Retina (tissue), 1 donor: ENCODE data around the gene TMEM51.

Source experiments
- DNase-seq: peaks from one replicate; pipeline ENCODE4 v3.0.0-alpha.2; 2016

Gene TMEM51

DNA sequence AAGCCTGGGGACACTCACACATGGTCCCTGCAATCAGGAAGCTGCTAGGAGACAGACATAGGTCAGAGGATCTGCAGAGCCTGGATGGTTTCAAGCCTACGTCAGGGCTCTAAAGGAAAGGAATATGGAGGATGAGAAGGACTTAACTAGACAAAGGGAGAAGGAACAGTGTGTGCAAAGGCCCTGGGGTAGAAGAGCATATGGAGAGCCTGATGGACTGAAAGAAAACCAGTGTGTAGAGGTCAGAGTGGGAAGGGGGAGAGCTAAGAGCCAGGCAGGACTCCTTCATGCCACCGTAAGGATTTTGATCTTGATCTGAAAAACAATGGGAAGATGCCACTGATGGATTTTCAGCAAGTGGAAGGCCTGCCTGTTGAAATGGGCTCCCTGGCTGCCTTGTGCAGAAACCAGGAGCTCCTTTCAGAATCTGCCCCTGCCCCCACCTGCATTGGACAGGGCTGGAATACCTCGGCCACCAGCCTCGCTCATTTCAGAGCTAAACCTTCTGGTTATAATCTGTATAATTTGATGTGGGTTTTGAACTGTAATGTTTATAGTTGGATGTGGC is 102.1 kb downstream of the TMEM51 start:
- no peak for DNase-seq

DNA sequence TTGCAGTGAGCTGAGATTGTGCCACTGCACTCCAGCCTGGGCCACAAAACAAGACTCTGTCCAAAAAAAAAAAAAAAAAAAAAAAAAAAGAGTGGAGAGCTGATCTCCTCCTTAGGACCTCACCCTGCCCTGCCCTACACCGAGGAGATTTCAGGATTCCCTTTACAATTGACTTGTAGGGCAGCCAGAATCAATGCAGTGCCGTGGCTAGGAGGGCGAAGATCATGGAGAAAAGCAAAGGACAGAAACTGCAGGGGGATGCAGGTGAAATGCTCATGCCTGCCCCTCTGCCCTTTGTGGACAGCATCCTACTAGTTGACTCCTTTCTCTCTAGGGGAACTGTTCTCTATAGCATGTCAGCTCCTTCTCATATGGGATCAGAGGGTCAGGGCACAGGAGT is 103.0 kb downstream of the TMEM51 start:
- no peak for DNase-seq

DNA sequence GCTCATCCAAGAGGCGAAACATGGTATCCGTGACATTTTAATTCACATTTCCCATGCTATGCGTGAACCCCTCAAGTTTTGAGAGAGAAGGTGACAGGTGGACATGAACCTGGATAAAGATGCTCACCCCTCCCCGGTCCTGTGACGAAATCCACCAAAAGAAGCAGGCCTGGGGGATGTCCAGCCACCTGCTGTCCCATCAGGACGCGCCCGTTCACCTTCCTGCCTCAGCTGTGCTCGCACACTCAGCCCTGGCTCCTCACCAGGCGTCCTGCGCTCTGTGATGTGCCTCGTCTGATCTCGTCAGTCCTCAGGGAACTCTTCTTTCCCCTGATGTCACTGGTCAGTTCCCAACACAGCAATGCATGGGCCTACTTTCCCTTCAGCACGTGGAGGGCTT is 103.8 kb downstream of the TMEM51 start:
- DNase-seq = no peak

DNA sequence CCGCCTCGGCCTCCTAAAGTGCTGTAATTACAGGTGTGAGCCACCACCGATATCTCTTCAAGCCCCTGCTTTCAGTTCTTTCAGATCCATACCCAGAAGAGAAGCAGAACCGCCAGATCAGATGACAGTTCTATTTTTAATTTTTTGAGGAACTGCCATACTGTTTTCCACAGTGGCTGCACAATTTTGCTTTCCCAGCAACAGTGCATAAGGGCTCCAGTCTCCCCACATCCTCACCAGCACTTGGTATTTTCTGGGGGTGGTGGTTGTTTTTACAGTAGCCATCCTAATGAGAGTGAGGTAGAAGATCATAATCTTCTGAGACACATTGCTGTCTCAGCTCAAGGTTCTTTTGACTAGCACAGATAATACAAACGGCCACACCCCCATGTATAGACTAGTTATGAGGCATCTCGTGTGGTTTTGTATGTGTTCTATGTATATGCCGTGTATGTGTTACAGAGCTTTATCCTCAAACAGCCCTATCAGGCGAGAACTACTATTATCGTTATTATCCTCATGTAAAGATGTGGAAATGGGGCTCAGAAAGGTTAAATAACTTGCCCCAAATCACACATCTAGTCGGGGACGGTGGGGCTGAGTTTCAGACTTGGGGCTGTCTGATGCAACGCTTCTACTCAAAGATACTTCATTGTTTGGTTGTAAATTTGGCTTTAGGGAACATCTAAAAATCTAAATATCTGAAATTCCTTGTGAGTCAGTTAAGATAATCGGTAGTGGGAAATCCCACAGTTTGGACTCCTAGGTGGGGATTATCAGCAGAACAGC is 105.5 kb downstream of the TMEM51 start:
- DNase-seq = no peak

DNA sequence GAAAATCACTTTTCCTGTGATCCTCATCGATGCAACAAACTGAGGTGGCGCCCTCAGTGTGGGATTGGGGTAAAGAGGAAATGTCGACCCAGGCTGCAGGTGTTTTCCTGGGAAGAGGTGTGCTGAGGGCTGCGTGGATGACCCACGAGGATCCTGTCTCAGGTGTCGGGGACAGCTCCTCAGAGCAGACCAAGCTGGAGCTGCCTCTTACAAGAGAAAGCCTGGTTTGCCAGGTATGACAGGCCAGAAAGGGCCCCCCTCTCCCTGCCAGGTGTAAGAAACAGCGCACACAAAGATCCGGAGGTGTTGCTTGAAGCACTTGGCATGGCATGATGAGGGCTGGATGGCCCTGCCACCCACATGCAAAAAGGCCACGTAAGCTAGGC is 106.1 kb downstream of the TMEM51 start:
- DNase-seq = no peak

DNA sequence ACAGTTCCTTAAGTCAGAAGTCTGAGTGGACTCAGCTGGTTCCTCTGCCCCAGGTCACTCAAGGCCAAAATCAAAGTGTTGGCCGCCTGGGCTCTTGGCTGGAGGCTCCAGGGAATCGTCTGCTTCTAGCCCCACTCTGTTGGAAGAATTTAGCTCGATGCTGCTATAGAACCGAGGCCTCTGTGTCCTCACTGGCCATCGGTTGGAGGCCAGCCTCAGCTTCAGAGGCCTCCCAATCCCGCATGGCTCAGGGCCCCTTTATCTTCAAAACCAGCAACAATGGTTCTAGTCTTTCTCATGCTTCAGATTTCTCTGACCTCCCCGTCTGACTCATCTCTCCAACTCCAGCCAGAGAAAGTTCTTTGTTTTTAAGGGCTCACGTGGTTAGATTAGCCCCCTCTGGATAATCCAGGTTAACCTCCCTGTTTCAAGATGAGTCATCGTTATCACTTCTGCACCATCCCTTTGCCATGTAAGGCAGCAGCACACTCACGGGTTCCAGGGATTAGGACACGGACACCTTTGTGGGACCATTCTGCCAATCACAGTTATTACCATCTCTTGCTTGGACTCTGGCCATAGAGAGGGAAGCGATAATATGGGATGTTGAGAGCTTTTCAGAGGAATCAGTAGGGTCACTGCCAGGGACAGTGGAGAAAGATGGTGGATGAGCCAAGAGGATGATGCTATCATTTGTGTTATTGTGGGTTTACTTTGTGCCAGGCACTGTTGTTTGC is 107.0 kb downstream of the TMEM51 start:
- no peak for DNase-seq

DNA sequence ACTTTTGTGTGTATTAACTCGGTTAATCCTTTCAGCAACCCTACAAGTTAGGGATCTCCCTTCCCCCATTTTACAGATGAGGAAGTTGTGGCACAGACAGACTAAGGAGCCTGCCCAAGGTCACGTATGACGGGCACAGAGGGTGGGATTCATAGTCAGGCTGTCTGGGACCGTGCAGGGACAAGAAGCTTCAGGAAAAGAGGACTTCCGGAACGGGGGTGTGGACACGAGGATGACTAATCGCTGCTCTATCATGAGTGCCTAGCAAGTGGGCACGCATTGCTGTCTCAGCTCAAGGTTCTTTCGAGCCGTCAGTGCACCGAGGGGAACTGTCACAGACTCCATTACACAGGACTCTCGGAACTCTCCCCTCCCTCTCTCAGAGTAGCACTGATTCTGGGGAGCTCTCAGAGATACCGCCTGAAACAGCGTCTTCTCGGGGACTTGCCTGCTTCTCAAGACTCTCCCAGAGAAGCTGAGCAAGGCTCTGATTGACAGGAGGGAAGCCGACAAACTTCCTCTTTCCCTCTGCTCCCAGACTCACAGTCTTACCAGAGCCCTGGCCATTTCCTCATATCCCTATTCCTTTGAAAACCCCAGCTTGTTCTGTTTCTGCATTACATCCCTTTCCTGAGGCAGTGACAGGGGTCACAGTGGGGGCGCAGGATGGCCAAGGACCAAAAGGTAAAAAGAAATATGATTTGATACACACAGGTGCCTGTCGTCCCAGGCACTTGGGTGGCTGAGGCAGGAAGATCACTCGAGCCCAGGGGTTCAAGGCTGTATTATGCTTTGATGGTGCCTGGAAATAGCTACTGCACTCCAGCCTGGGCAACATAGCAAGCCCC is 107.8 kb downstream of the TMEM51 start:
- DNase-seq = no peak

DNA sequence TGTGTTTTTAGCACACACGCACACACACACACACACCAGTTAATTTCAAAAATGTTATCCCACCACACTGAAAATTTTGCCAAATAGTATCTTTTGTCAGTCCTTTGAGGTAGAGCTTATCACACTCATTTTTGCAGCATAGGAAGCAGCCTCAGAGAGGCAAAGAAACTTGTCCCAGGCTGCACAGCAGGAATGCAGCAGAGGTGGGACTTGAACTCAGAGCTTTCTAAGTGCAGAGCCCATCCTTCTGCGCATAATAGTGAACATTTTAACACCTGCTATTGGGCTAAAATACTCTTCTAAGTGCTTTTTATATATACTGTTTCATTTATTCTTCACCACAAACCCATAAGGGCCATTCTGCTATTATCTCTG is 108.4 kb downstream of the TMEM51 start:
- no peak for DNase-seq

DNA sequence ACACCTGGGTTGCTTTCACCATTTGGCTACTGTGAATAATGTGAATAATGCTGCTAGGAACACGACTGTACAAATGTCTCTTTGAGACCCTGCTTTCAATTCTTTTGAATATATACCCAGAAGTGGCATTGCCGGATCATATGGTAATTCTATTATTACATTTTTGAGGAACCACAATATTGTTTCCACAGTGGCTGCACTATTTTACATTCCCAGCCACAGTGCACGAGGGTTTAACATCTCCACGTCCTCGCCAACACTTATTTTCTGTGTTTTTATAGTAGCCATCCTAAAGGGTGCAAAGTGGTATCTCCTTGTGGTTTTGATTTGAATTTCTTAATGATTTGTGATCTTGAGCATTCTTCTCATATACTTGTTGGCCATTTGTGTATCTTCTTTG is 109.2 kb downstream of the TMEM51 start:
- DNase-seq = no peak

DNA sequence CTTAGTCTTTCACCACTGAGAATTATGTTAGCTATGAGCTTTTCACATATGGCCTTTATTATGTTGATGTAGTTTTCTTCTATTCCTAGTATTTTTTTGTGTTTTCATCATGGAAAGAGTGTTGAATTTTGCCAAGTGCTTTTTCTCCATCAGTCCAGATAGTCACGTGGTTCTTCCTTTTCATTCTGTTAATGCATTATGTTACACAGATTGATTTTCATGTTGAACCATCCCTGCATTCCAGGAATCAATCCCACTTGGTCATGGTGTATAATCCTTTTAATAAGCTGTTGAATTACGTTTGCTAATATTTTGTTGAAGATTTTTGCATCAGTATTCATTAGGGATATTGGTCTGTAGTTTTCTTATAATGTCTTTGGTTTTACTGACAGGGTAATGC is 111.2 kb downstream of the TMEM51 start:
- DNase-seq = no peak
